PC-9 (cell line): ENCODE measurements around the gene CABCOCO1. TPM values are rescaled to one million over a fixed set of nuclear protein-coding genes. Genes with fewer than 3 reads are reported as not detected.

ENCODE experiments used
- BruUV-seq: library from RNA; stranded (reverse); fragments of 400-500 nt; replicated peaks from 2 replicates; lab custom pipeline; 2021; lab: Mats Ljungman, UMichigan
- CTCF ChIA-PET: fragments of 300-600 bp; sonication (Branson Sonifier 250); formaldehyde crosslinking; loops from one replicate; lab custom pipeline; 2022; ENCODE audit warnings: antibody characterized with exemption; lab: Charles Lee
- POLR2A ChIA-PET: fragments of 300-600 bp; sonication (Branson Sonifier 250); formaldehyde crosslinking; loops from one replicate; lab custom pipeline; 2022; ENCODE audit warnings: antibody characterized with exemption; ENCODE audit not compliant: unreplicated experiment; lab: Charles Lee
- DNase-seq, 2 experiments: peaks; one replicate each; pipeline versions ENCODE4 v3.0.0 to v3.0.0-alpha.2; 2015 to 2022; ENCODE audit warnings: mixed read lengths in 1 of 2
- H2AFZ ChIP-seq: fragments of 200-600 bp; sonication (generic); 2 replicates; pipeline ENCODE4 v1.8.1; 2017; ENCODE audit warnings: antibody characterized with exemption
- H3F3A ChIP-seq: fragments of 200-600 bp; sonication (generic); 2 replicates; pipeline ENCODE4 v1.8.1; 2017; ENCODE audit warnings: antibody characterized with exemption, mild to moderate bottlenecking, low read depth; ENCODE audit not compliant: insufficient read depth
- H3K27ac ChIP-seq: fragments of 200-600 bp; sonication (generic); 2 replicates; pipeline ENCODE4 v1.6.1; 2016; ENCODE audit warnings: mixed run types
- H3K27me3 ChIP-seq: fragments of 200-600 bp; sonication (generic); 2 replicates; pipeline ENCODE4 v1.6.1; 2016; ENCODE audit warnings: low read depth, mixed run types; ENCODE audit not compliant: insufficient read depth
- H3K36me3 ChIP-seq: fragments of 200-600 bp; sonication (generic); 2 replicates; pipeline ENCODE4 v1.6.1; 2016; ENCODE audit warnings: low read depth, mixed run types
- H3K4me1 ChIP-seq: fragments of 200-600 bp; sonication (generic); replicated peaks from 2 replicates; pipeline ENCODE4 v1.6.1; 2016; ENCODE audit warnings: mixed run types; ENCODE audit not compliant: insufficient read depth
- H3K4me2 ChIP-seq: fragments of 200-600 bp; sonication (generic); 2 replicates; pipeline ENCODE4 v1.6.1; 2017; ENCODE audit warnings: mixed run types
- H3K4me3 ChIP-seq: fragments of 200-600 bp; sonication (generic); 2 replicates; pipeline ENCODE4 v1.6.1; 2016; ENCODE audit warnings: mixed run types
- H3K79me2 ChIP-seq: fragments of 200-600 bp; sonication (generic); 2 replicates; pipeline ENCODE4 v1.6.1; 2017; ENCODE audit warnings: low read depth, mixed run types
- H3K9me2 ChIP-seq: fragments of 200-600 bp; sonication (generic); 2 replicates; pipeline ENCODE4 v1.8.1; 2017; ENCODE audit warnings: mild to moderate bottlenecking; ENCODE audit not compliant: insufficient read depth
- H3K9me3 ChIP-seq: fragments of 200-600 bp; sonication (generic); 2 replicates; pipeline ENCODE4 v1.8.1; 2016; ENCODE audit warnings: low read depth; ENCODE audit not compliant: insufficient read depth
- H4K20me1 ChIP-seq: fragments of 200-600 bp; sonication (generic); 2 replicates; pipeline ENCODE4 v1.8.1; 2017; ENCODE audit not compliant: insufficient read depth
- CTCF ChIP-seq: fragments of 200-600 bp; sonication (generic); conservative IDR thresholded peaks from 2 replicates; pipeline ENCODE4 v1.6.1; 2017; ENCODE audit warnings: mixed run types, antibody characterized with exemption, mild to moderate bottlenecking, moderate library complexity
- EZH2 ChIP-seq: fragments of 200-600 bp; sonication (generic); IDR thresholded peaks from 2 replicates; pipeline ENCODE4 v1.8.0; 2017; ENCODE audit warnings: antibody characterized with exemption, low read depth
- intact Hi-C: fragments of 100-400 bp; cut with micrococcal nuclease; formaldehyde crosslinking; loops from one replicate; pipeline ENCODE4 v1.10.0; 2022; ENCODE audit not compliant: unreplicated experiment
- total RNA-seq: library from RNA; stranded (reverse); gene quantifications from 2 replicates; pipeline ENCODE4 v1.2.3, GENCODE V29; 2021

CABCOCO1 gene
- total RNA-seq, 1 experiment from 2014 or later = not detected

- Histone ChIP-seq H3K27me3 (no peaks in the 10 kb centered on the region), H4K20me1 (no peaks in the 10 kb centered on the region), H3K36me3 (no peaks in the 10 kb centered on the region), H2AFZ (no peak overlapping the region), H3K27ac (no peak overlapping the region), H3K4me2 (no peak overlapping the region), H3F3A (peaks cover 10% of the 10 kb centered on the region; the same call in 1 of the 2 replicates), H3K79me2 (no peaks in the 10 kb centered on the region), H3K4me3 (no peak overlapping the region), H3K9me3 (peaks cover 4% of the 10 kb centered on the region; the same call in 1 of the 2 replicates), H3K4me1 (peaks cover 22% of the 10 kb centered on the region), H3K9me2 (no peaks in the 10 kb centered on the region)
- no TSS peak for BruUV-seq
- DNase-seq = no peak
- POLR2A ChIA-PET = no interaction called here
- CTCF ChIA-PET = no interaction called here
- no peak for TF ChIP-seq CTCF
- TF ChIP-seq EZH2 = no peak
- intact Hi-C loops = loop anchor here (10.0 kb wide), 1 partner anchor 209 kb away; no protein-coding TSS in a partner anchor
Observed at GRCh38 chr10:61626209-61626608, 36.5 kb upstream of the CABCOCO1 start.

GRCh38 chr10:61627266-61627665 is 35.5 kb upstream of the CABCOCO1 start:
- TF ChIP-seq EZH2 (no peak), CTCF (no peak)
- H3K36me3 ChIP-seq = no peaks in the 10 kb centered on the region
- peaks cover 25% of the 10 kb centered on the region for H3K4me1 ChIP-seq
- no peak for DNase-seq
- H3K9me2 ChIP-seq = no peaks in the 10 kb centered on the region
- H3K4me3 ChIP-seq = no peak overlapping the region
- no peak overlapping the region for H3K4me2 ChIP-seq
- H3K9me3 ChIP-seq = peaks cover 4% of the 10 kb centered on the region; the same call in 1 of the 2 replicates
- H3K79me2 ChIP-seq = no peaks in the 10 kb centered on the region
- CTCF ChIA-PET = no interaction called here
- POLR2A ChIA-PET = no interaction called here
- H4K20me1 ChIP-seq = no peaks in the 10 kb centered on the region
- no peak overlapping the region for H3K27ac ChIP-seq
- peaks cover 10% of the 10 kb centered on the region; the same call in 1 of the 2 replicates for H3F3A ChIP-seq
- intact Hi-C loops = loop anchor here (10.0 kb wide), 1 partner anchor 208 kb away; no protein-coding TSS in a partner anchor
- H2AFZ ChIP-seq = no peak overlapping the region
- BruUV-seq = no TSS peak
- H3K27me3 ChIP-seq = no peaks in the 10 kb centered on the region

- H3K4me3 ChIP-seq = no peak overlapping the region
- CTCF ChIA-PET = interaction anchor here (0.5 kb wide), 1 partner anchor 1485 kb away, joined by 3 read pairs; no protein-coding TSS in a partner anchor
Observed at GRCh38 chr10:61628151-61628874, 34.4 kb upstream of the CABCOCO1 start.

More at GRCh38 chr10:61628151-61628874, 34.4 kb upstream of the CABCOCO1 start:
- Histone ChIP-seq H4K20me1 (no peaks in the 10 kb centered on the region), H3K27ac (peak overlapping the region; percentile 35), H3K36me3 (no peaks in the 10 kb centered on the region), H3K4me1 (peaks cover 36% of the 10 kb centered on the region), H3K4me2 (peak overlapping the region; percentile 54), H3K9me3 (peaks cover 4% of the 10 kb centered on the region; the same call in 1 of the 2 replicates), H3K79me2 (no peaks in the 10 kb centered on the region), H3F3A (peaks cover 10% of the 10 kb centered on the region; the same call in 1 of the 2 replicates), H2AFZ (no peak overlapping the region), H3K9me2 (no peaks in the 10 kb centered on the region), H3K27me3 (no peaks in the 10 kb centered on the region)
- POLR2A ChIA-PET = interaction anchor here (0.6 to 0.7 kb wide), 4 partner anchors 46 to 418 kb away, joined by 3 read pairs; no protein-coding TSS in a partner anchor
- no TSS peak for BruUV-seq
- TF ChIP-seq CTCF = no peak
- TF ChIP-seq EZH2 = no peak
- DNase-seq = peak in 1 of 2 experiments; percentile 68
- intact Hi-C loops = loop anchor here (10.0 kb wide), 1 partner anchor 206 kb away; no protein-coding TSS in a partner anchor
